ENCODE data around the gene UGT1A8. TPM values are rescaled to one million over a fixed set of nuclear protein-coding genes. Genes with fewer than 3 reads are reported as not detected.

UGT1A8 gene
- total and polyA plus RNA-seq, 9 of the 15 experiments (the other 6 are each of a cell fraction or from before 2014, with no cell fraction given) = 0.04 TPM; not detected in 8

- in situ Hi-C loops (cut with MboI) (no loop called here), intact Hi-C loops (cut with micrococcal nuclease) (loop anchor here (10.0 kb wide), 1 partner anchor 131 kb away; the partner anchor contains the start of genes UGT1A4 and UGT1A5)
- no peaks in the 10 kb centered on the region for H3K79me2 ChIP-seq (ENCODE audit: control insufficient read depth, insufficient read depth, low read length)
- H3K27me3 ChIP-seq (ENCODE audit: control insufficient read depth in 2 of 2, insufficient read depth in 2 of 2, low read length in 2 of 2) = no peaks in the 10 kb centered on the region
- FAIRE-seq (no peak), DNase-seq (ENCODE audit: extremely low read depth in 1 of 4, low spot score in 3 of 4) (no peak), ATAC-seq (no peak)
- H2AFZ ChIP-seq (ENCODE audit: low read depth, low read length) = peak overlapping the region; percentile 81; the same call in 1 of the 2 replicates
- no peaks in the 10 kb centered on the region for H3K9me1 ChIP-seq (ENCODE audit: control insufficient read depth, insufficient read depth, low read length)
- 88% methylated on average over 1 of the region's 1 CpG for WGBS (ENCODE audit: insufficient coverage, low coverage, missing lambda C conversion rate)
- H4K20me1 ChIP-seq (replicated peaks; ENCODE audit: control insufficient read depth, insufficient read depth, low read length) = no peaks in the 10 kb centered on the region
- no peaks in the 10 kb centered on the region for H3K4me1 ChIP-seq (replicated peaks in 1 of 2; ENCODE audit: control insufficient read depth in 2 of 2, insufficient read depth in 2 of 2, low read length in 2 of 2)
- TF ChIP-seq POU5F1 (IDR thresholded peaks at IDR 0.05; ENCODE audit: borderline replicate concordance, low read depth, low read length, partially characterized antibody) = no peak
- no peak for TF ChIP-seq HMG20B (CRISPR knock-in tag; IDR thresholded peaks at IDR 0.05)
- TF ChIP-seq TARDBP (IDR thresholded peaks at IDR 0.05) = no peak
- no peak for TF ChIP-seq BCLAF1 (IDR thresholded peaks at IDR 0.05; ENCODE audit: borderline replicate concordance in 1 of 2, control insufficient read depth in 1 of 2, low read depth in 2 of 2, low read length in 1 of 2)
- no peak for TF ChIP-seq TEAD2 (tag; IDR thresholded peaks at IDR 0.05)
- TF ChIP-seq TFAM (CRISPR knock-in tag; conservative IDR thresholded peaks at IDR 0.05) = no peak
- TF ChIP-seq POLR2B (IDR thresholded peaks at IDR 0.05; ENCODE audit: low read depth, partially characterized antibody) = no peak
- no peak overlapping the region for H3K27ac ChIP-seq (ENCODE audit: extremely low read depth, low read depth, low read length)
- BruUV-seq (replicated peaks) = no TSS peak
- H3K4me3 ChIP-seq = no peak overlapping the region
- H3K4me2 ChIP-seq (ENCODE audit: insufficient read depth, low read length) = peak overlapping the region; percentile 40
- ChIA-PET POLR2A (interaction anchor here (0.9 kb wide), 1 partner anchor 12 kb away, joined by 3 read pairs; no protein-coding TSS in a partner anchor), CTCF (ENCODE audit: low intra/inter-chr PET ratio) (no interaction called here)
- no peaks in the 10 kb centered on the region for H3K9me3 ChIP-seq (replicated peaks; ENCODE audit: control insufficient read depth, insufficient read depth, low read depth, low read length)
- no peaks in the 10 kb centered on the region for H3K36me3 ChIP-seq (ENCODE audit: control insufficient read depth, insufficient read depth, low read length)
- H3K9ac ChIP-seq (ENCODE audit: insufficient read depth in 1 of 2, low read depth in 2 of 2, low read length in 2 of 2) = no peak overlapping the region
Measured at GRCh38 chr2:233584210-233584609, 33.2 kb upstream of the UGT1A8 start.
